AG20443 (cell line): ENCODE measurements around the gene ADK.
A peak's percentile ranks its signal among the peaks of the same experiment; 100 is the strongest.

Experiments
- DNase-seq: peaks from one replicate; pipeline ENCODE4 v3.0.0; 2012; ENCODE audit warnings: low spot score, mixed read lengths

ADK gene

DNA sequence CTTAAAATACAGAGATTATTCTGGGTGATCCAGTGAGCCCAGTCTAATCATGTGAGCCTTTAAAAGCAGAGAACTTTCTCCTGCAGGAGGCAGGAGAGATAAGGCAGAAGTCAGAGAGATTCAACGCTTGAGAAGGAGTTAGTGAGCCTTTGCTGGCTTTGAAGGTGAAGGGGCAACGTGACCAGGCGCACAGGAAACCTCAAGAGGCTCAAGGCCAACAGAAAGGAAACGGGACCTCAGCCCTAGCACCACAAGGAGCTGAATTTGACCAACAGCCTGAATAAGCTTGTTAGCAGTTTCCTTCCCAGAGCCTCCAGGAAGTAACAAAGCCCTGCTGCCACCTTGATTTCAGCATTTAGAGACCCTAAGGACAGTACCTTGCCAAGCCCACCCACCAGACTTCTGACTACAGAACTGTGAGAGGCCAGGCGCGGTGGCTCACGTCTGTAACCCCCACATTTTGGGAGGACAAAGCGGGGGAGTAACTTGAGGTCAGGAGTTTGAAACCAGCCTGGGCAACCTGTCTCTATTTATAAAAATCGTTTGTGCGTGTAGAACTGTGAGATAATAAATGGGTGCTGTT lies 588.1 kb downstream of the ADK start:
- no peak for DNase-seq

DNA sequence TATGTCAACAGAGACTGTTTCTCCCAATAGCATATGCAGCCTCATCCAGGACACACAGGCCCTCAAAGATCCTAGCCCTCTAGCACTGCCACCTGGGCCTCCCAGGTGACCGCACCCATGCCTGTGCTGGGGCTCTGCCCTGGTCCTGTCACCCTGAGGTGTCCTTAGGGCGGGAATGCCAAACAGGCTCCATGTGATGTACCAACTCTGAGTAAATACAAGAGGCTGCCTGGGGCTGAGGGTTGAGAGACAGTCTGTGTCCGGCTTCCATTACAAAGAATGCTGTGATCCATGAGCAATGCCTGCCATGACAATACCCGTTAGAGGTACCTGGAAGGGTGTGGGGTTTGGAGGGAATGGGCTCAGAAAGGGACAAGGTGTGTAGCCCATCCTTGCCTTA lies 592.4 kb downstream of the ADK start:
- DNase-seq: no peak

DNA sequence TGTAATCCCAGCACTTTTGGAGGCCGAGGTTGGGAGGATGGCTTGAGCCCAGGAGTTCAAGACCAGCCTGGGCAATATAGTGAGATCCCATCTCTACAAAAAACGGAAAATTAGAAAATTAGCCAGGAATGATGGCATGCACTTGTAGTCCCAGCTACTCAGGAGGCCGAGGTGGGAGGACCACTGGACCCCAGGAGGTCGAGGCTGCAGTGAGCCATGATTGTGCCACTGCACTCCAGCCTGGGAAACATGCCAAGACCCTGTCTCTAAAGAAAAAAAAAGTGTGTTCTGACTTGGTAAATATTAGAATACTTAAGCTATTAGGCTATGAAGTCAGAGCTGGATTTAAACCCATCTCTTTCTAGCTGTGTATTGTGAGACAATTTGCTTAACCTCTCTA lies 594.4 kb downstream of the ADK start:
- no peak for DNase-seq

DNA sequence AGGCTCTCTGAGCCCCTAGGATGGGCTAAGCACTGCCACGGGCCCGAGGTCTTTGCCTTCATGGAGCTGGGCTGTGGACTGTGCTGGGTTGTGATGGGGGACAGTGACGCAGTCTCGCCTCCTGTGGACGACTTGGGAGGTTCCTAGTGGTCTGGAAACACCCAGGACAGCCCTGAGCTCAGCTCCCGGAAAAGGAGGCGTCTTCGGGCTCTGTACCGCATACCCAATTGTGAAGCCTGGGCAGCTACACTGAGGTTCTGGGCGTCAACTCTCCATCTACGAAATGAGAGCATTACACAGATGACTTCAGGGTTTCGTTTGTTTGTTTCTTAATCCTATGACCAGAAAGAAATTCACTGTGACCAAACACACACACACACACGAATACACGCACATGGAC lies 595.8 kb downstream of the ADK start:
- DNase-seq: peak; percentile 63

DNA sequence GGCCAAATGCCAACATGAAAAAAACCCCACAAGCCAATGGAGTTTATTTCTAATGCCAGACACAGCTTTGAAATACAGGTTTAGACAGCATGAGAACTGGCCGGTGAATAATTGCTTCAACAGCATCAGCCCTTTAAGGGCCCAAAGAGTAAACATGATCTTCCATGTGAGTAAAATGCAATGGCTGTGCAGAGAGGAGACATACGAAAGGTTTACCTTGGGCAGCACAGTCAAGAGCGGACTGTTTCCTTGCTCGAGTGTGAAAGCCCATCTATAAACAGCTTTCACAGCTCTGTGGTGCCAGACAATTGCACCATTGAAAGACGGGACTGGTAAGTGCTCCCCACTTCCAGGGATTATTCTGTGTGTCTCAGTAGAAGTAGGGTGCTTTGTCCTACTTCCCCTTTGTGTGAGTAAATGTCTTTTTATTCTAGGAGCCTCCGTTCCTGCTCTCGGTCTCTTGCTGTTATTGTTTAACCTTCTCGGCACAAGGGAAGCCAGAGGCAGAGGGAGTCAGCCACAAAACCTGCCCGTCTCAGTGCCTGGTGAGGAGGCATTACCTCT lies 597.5 kb downstream of the ADK start:
- DNase-seq: no peak

DNA sequence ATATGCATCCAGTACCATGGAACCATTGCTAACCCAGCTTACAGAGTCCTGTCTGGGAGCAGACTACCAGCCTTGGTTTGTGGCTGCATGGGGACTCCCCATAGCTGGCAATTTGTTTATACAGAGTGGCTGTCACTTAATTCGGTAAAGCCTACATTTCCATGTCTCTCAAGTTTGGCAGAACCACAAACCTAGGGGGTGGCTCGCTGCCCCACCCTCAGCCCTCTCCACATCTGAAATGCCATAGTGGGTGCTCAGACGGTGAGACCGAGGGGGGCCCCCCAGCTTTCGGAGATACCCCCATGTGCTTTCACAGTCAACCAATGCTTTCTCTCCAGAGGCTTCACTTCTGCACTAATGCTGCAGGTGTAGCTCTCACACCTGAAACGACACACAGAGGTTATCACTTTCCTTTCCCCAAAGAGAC lies 599.8 kb downstream of the ADK start:
- DNase-seq: no peak

DNA sequence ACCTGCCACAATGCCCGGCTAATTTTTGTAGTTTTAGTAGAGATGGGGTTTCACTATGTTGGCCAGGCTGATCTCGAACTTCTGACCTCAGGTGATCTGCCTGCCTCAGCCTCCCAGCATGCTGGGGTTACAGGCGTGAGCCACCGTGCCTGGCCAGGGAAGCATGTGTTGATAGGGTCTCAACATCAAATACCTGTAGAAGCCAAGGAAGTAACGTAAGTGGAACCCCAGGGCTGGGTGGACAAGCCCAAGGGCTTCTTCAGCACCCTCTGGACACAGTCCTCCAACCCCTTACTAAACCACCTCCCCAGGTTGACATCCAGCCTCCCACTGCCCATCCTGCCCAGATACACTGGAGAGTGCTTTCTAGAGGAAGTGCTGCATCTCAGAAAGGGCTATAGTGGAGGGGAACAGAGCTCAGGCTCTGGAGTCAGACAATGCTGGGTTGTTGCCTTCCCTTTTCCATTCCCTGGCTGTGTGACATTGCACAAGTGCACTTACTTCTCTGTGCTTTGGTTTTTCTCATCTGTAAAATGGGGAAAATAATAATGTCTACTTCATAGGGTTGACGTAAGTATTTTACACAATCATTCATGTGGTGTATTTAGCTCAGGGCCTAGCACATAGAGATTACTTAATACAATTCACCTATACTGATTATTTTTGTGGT lies 601.5 kb downstream of the ADK start:
- DNase-seq: no peak

DNA sequence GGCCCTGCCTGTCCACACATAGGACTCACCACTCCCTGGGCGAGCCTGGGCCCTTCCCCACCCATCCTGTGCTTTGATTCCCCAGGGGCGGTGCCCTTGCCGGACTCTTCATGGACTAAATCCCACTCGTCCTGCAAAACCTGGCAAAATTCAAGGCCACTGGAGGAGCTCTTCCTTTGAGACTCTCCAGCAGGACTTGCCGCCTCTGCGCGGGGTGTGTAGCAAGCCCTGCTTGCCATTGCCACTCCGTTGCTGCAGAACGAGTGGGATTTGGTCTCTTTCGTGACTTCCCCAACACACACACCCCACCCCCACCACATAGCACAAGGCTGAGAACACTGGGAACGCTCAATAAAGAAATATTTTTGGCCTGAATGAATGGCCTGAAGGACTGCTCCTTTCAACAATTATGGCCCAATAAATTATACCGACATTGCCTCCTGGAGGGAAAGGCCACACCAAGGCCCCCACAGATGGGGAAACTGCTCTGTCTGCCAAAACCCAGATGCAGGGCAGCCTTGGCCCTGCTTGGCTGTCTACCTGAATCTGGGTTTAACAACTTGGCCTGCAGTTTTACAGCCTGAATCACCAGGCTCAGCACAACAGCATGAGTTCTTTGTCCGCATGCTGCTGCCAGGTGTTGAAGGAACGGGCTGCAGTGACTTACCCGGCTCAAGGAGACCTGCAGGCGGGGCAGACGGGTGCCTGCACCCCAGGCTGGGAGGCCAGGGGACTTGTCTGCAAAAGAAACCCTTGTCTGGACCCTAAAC lies 602.6 kb downstream of the ADK start:
- peak; percentile 87 for DNase-seq

DNA sequence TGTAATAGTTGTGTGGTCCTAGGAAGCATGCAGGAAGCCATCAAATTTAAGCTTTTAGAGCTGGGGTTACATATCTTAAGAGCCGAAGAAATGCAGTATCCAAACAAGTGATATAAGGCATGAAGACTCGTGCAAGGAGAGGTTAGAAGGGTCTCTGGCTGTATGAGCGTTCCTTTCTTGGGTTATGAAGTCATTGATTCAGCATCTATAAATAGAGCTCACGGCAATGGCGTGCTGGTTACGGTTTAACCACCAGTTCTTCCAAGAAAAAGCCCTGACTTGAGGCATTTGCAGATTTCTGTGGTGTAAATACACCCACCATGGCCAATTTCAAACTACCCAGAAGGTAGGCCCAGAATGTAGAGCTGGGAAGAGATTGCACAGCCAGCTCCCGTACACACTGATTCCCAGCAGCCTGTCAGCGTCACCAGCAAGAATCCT lies 603.4 kb downstream of the ADK start:
- DNase-seq: no peak

DNA sequence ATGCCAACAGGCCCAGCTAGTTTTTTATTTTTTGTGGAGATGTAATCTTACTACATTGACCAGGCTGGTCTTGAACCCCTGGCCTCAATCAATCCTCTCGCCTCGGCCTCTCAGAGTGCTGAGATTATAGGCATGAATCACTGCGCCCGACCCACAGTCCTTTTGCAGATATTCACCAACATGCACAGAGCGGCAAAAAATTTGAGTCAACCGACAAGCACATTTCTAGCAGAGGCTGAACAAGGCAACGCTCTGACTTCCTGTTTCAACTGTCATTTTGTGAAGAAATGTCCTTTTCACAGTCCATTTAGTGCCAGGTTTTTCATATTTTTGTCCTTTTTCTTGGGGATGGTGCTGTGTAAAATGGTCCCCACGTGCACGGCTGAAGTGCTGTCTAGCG lies 604.3 kb downstream of the ADK start:
- DNase-seq: no peak
